Adrenal gland (tissue), 5 donors: ENCODE results near the gene SEMA7A.

Source experiments
- CTCF ChIP-seq, 6 experiments: fragments of 450-650 bp in 4 of 6; fragments of 200-600 bp in 2 of 6; sonication (generic) in 1 of 6; IDR thresholded peaks; 1 replicate in 5 of 6; 2 replicates in 1 of 6; pipeline versions ENCODE4 v1.5.1 to v1.8.0; 2016 to 2021; ENCODE audit warnings: antibody characterized with exemption in 6 of 6, mild to moderate bottlenecking in 2 of 6, moderate library complexity in 1 of 6
- POLR2A ChIP-seq, 2 donors: fragments of 450-650 bp; IDR thresholded peaks; one replicate each; pipeline ENCODE4 v1.6.1; 2017; ENCODE audit warnings: antibody characterized with exemption in 2 of 2, mild to moderate bottlenecking in 2 of 2, moderate library complexity in 1 of 2
- donor health status: DM: no; HTN: no; CAD: no.

GRCh38 chr15:74442604-74443003 is 8.8 kb upstream of the SEMA7A start:
- TF ChIP-seq CTCF (IDR thresholded peaks at IDR 0.05): no peak
- TF ChIP-seq POLR2A (IDR thresholded peaks at IDR 0.05): no peak
